GM19468 (cell line): ENCODE data around the gene SENP7.
"Not testable (repeated sequence)": the region's sequence is repeated elsewhere in the genome, so short reads cannot be mapped to it uniquely, and the experiment has no call there.

Experiments used
- ATAC-seq: cut with Tn5 transposase; IDR thresholded peaks from one replicate; pipeline ENCODE4 v1.9.1; 2021; ENCODE audit warnings: mild to moderate bottlenecking, moderate library complexity, moderate number of reproducible peaks; ENCODE audit not compliant: unreplicated experiment; ENCODE audit errors: extremely low read depth

Gene SENP7

DNA sequence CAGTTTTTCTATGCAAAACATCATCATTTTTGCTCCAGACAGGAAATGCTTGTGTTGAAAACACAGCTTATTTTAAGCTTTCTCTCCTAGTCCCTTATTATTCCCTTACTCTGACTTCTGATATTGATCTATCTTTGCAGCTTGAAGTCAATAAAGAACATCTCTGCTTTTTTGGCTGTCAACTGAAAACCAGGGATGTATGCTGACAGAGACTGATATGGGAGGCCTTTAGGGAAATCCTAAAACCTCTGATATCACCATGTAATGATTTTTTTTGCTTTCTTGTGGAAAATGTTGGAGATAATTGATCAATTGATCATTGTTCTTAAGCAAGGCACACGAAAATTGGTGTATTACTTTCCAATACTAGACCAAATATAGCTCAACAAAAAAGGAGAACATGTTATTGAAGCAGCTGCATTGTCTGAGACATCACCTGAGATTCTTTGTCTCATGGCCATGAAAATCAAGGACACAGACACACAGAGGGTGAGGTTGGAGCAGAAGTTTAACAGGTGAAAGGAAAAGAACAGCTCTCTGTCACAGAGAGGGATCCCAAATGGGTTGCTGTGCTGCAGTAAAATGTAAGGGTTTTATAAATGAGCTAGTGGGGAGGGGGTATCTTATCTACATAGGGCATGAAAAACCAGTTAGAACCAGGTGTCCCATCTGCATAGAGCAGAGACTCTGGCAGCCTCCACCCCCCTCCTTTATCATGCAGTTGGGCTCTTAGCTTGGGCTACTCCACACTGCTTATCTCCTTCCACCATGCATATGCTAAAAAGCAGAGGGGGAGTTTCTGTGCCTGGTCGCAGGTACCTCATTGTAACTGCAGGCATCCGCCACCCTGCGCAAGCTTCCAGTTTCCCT is 17.0 kb upstream of the SENP7 start:
- no peak for ATAC-seq

DNA sequence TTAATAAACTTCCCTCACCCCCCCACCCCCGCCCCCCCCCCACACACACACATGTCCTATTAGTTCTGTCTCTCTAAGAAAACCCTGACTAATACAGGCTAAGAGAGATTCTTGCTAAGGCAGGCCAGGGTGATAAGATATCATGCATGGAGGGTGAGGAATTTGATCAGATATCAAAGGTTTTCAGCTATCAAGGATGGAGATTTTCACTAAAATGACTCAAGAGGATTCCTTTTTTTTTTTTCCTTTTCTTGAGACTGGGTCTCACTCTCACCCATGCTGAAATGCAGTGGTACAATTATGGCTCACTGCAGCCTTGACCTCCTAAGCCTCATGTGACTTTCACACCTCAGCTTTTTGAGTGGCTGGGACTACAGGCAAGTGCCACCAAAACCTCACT is 14.9 kb upstream of the SENP7 start:
- no peak for ATAC-seq

DNA sequence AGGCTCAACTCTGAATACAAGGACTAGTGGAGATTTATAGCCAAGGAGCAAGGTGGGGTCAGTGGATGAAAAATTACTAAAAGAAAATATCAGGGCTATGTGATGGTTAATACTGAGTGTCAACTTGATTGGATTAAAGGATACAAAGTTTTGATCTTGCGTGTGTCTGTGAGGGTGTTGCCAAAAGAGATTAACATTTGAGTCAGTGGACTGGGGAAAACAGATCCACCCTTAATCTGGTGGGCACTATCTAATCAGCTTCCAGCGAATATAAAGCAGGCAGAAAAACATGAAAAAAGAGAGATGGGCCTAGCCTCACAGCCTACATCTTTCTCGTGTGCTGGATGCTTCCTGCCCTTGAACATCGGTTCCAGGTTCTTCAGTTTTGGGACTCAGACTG is 14.4 kb upstream of the SENP7 start:
- ATAC-seq = no peak

DNA sequence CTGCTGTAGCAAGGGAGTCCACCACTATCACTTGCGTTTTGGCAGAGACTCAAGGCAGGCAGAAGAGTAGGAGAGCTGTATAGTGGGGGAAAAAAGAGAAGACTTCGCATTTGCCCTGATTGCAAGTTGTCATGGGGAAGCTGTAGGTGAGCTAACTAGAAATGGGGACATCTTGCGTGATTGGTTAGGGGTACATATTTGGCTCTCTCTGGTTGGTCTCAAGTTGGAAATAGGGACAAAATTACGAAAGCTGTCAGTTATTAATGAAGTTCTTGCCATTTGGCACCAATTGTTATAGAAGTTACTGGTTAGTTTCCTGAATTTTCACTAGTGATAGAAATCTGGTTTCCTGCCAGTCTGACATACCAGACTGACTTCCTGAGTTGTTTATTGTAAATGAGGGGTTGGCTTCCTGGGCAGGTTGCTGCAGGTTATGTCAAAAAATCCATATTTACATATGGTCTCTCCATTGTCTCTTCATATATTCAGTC is 8.2 kb upstream of the SENP7 start:
- no peak for ATAC-seq

DNA sequence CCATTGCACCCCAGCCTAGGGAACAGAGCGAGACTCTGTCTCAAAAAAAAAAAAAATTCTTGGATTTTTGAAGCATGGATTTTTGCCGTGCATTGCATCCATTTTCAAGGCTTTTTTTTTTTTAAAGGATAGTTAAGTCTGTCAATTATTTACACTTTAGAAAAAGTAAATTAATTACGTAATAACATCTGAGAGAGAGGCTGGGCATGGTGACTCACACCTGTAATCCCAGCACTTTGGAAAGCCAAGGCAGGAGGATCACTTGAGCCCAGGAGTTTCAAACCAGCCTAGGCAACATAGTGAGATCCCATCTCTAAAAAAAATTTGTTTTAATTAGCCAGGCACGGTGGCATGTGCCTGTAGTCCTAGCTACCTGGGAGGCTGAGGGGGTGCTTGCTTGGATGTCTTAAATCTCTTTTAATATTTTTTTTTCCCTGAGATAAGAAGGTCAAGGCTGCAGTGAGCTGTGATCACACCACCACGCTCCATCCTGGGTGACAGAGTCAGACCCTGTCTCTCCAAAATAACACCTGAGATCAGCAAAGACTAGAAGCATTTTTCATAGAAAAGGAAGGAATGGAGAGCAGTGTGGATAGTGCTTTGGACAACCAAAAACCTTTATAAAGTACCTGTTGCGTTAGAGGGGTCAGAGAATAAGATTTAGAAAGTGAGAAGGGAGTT is 6.8 kb upstream of the SENP7 start:
- ATAC-seq = no peak

DNA sequence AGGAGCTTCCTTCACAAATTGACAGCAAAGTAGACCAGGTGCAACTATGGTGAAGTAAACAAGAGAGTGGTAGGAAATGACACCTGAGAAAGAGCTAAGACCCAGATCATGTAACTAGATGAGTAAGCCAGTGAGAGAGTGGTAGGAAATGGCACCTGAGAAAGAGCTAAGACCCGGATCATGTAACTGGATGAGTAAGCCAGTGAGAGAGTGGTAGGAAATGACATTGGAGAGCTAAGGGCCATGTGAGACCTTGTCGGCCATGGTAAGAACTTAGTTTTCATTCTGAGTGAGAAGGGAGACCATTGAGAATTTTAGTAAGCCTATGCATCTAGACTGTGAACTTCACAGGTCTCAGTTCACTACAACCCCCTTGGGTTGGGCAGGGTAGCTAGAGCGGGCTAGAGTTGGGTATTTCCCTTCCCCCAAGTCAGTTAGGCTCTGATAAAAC is 5.4 kb upstream of the SENP7 start:
- ATAC-seq = peak; percentile 97

DNA sequence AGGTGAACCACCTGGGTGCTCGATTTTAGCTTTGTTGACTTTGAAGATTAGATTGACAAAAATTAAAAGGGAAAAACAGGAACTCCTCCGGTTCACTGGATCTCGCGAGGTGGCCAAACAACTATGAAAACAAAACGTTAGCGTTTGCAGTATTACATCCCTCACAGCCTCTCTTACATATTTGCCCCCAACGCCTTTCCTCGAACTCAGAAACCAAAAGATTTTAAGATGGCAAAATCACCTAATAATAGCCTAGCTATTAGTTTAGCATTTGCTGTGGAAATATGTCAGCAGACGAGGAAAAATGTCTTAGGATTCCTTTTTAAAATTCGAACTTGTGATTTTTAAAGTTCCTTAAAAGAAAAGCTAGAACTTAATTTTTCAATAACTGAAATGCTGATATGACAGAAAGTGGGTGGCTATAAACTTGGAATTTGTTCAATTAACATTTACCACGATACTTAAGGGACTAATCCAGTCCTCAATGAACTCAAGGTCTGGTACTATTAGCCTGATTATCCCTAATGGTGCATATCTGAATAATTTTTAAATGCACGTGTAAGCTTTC is 491 bp upstream of the SENP7 start:
- peak; percentile 1 for ATAC-seq

DNA sequence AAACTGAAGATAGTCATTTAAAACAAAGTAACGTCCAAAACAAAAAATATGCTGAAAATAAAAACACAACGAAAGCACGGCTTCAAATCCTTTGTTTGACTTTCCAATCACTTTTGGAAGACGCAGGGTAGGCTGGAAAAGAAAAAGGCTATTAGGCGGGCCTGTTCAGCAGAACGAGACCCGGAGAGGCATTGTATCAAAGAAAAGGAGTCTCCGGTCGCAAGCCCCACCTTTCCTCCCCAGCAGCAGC is 691 bp downstream of the SENP7 start:
- ATAC-seq = no peak

DNA sequence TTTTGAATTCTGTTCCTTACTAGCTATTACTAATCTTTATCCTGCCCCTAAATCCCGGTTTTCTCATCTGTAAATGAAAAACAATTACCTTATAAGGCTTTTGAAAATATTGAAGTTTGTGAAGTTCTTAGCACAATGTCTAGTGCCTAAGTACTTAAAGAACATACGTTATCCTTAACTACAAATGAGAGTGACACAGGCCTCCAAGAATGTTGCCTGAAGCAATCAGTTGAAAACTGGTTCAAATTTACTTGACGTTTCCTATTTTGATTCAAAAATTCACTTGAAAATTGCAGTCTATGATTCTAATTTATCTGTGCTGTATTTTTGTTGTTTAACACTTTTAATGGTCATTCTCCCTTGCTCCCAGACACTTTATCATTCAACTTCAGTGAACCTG is 3.2 kb downstream of the SENP7 start:
- ATAC-seq = no peak

DNA sequence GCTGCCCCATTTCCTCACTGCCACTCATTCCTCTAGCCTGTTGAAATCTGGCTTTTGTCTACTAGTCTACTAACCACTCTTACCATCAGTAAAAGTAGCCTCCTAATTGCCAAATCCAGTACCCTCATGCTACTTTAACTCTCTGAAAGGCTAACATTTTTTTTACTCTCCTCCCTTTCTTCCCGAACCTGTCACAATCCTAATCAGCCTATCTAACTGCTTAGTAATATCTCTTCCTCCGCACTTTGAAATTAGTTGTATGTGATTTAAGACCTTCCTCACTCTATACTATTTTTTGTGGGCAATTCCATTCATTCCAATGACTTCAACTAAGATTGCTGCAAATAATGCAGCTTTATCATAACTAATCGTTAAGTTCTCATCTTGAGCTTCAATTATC is 3.7 kb downstream of the SENP7 start:
- no peak for ATAC-seq

DNA sequence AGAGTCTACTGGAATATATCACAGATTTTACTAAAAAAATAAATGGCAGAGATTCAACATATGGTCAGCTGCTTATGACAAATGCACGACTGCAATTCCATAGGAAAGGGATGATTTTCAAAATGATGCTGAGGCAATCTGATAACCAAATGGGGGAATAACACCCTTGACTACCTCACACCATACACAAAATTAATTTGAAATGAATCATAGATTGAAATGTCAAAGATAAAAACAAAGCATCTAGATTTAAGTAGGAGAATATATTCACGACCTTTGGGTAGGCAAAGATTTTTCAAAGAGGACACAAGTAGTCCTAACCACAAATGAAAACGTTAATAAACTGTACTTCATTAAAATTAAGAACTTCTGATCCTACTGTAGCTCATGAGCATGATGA is 11.2 kb downstream of the SENP7 start:
- ATAC-seq = no peak

DNA sequence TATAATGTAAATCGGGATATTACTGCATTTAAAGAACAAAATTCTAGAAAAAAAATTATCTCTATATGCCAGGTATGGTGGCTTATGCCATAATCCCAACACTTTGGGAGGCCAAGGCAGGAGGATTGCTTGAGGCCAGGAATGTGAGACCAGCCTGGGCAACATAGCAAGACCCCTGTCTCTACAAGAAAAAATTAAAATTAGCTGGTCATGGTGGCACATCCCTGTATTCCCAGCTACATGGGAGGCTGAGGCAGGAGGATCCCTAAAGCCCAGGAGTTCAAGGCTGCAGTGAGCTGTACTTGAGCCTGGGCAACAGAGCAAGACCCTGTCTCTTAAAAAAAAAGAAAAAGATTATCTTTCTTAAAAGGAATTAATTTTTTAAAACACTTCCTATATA is 12.8 kb downstream of the SENP7 start:
- no peak for ATAC-seq

DNA sequence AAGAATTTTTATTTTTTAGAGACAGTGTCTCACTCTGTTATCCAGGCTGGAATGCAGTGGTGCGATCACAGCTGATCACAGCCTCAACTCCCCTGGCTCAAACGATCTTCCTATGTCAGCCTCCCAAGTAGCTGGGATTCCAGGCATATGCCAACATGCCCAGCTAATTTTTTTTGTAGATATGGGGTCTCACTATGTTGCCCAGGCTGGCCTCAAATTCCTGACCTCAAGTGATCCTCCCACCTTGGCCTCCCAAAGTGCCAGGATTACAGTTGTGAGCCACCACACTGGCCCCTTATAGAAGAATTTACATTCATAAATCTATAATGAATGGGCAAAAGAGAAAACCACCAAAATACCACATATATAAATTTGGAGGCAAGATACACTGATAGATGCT is 15.2 kb downstream of the SENP7 start:
- ATAC-seq = no peak

DNA sequence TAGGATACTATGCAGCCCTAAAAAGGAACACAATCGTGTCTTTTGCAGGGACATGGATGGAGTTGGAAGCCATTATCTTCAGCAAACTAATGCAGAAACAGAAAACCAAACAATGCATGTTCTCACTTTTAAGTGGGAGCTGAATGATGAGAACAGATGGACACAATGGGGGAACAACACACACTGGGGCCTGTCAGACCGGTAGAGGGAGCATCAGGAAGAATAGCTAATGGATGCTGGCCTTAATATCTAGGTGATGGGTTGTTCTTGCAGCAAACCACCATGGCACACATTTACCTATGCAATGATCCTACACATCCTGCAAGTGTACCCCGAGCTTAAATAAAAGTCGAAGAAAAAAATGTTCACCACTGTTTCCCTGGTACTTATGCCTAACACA is 17.5 kb downstream of the SENP7 start:
- no peak for ATAC-seq

DNA sequence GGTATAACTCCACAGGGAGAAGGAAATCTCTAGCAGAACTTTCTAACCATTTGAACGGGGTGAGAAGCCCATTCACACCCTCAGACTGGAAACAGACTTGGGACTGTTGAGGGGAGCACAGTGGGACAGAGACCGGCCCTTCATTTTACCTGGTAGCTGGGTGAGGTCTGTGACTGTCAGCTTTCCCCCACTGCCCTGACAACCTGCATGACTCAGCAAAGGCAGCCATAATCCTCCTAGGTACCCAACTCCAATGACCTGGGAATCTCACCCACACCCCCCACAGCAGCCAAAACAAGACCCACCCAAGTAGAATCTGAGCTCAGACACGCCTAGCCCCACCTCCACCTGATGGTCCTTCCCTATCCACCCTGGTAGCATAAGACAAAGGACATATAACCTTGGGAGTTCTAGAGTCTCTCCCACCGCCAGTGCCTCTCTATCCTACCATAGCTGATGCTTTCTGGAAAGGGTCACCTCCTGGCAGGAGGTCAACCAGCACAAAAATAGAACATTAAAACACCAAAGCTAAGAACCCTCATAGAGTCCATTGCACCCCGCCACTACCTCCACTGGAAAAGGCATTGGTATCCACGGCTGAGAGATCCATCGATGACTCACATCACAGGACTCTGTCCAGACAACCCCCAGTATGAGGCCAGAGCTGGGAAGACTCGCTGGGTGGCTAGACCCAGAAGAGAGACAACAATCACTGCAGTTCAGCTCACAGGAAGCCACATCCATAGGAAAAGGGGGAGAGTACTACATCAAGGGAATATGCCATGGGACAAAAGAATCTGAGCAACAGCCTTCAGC is 28.0 kb downstream of the SENP7 start:
- ATAC-seq = no peak

DNA sequence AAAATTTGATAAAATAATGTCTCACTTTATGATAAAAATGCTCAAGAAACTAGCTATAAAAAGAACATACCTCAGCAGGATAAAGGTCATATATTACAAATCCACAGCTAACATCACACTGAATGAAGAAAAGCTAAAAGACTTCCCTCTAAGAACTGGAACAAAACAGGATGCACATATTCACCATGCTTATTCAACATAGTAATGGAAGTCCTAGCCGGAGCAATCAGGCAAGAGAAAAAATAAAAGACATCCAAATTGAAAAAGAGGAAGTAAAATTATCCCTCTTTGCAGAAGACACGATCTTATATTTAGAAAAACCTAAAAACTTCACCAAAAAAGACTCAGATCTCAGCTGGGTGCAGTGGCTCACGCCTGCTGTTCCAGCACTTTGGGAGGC is 34.0 kb downstream of the SENP7 start:
- no peak for ATAC-seq

DNA sequence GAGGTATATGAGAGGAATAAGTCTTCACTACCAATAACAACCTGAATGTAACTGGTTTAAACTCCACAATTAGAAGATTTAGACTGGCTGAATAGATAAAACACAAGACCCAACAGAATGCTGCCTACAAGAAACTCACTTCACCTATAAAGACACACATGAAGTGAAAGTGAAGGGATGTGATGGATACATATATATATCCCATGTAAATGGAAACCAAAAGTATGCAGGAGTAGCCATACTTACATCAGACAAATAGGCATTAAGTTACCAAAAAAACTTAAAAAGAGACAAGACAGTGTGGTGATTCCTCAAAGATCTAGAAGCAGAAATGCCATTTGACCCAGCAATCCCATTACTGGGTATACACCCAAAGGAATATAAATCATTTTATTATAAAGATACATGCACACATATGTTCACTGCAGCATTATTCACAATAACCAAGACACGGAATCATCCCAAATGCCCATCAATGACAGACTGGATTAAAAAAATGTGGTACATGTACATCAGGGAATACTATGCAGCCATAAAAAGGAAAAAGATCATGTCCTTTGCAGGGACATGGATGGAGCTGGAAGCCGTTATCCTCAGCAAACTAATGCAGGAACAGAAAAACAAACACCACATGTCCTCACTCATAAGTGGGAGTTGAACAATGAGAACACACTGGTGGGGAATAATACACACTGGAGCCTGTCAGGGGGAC is 38.0 kb downstream of the SENP7 start:
- ATAC-seq = not testable (repeated sequence)

DNA sequence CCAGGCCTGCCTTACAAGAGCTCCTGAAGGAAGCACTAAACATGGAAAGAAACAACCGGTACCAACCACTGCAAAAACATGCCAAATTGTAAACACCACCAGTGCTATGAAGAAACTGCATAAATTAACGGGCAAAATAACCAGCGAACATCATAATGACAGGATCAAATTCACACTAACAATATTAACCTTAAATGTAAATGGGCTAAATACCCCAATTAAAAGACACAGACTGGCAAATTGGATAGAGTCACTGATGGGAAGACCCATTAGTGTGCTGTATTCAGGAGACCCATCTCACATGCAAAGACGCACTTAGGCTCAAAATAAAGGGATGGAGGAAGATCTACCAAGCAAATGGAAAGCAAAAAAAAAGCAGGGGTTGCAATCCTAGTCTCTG is 44.3 kb downstream of the SENP7 start:
- not testable (repeated sequence) for ATAC-seq

DNA sequence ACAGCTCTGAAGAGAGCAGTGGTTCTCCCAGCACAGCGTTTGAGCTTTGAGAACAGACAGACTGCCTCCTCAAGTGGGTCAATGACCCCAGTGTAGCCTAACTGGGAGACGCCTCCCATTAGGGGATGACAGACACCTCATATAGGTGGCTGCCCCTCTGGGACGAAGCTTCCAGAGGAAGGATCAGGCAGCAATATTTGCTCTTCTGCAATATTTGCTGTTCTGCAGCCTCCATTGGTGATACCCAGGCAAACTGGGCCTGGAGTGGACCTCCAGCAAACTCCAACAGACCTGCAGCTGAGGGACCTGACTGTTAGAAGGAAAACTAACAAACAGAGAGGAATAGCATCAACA is 45.7 kb downstream of the SENP7 start:
- ATAC-seq = not testable (repeated sequence)
